Inflammatory macrophage treated with lipopolysaccharide for 4 hours (primary cell): ENCODE measurements around the gene ZBTB43.
"Not testable (repeated sequence)": the region's sequence is repeated elsewhere in the genome, so short reads cannot be mapped to it uniquely, and the experiment has no call there.

Experiments
- DNase-seq: peaks from one replicate; pipeline ENCODE4 v3.0.0-alpha.2; 2020

Gene ZBTB43

GRCh38 chr9:126804696-126805553 lies at the start of gene ZBTB43:
Gene ZBTB43 (plus strand): TSS chr9:126805040. CDS start chr9:126832510, 27,470 bp downstream.
- DNase-seq = peak; percentile 98

GRCh38 chr9:126755317-126755875 lies 49.4 kb upstream of the ZBTB43 start:
- DNase-seq = no peak

DNA sequence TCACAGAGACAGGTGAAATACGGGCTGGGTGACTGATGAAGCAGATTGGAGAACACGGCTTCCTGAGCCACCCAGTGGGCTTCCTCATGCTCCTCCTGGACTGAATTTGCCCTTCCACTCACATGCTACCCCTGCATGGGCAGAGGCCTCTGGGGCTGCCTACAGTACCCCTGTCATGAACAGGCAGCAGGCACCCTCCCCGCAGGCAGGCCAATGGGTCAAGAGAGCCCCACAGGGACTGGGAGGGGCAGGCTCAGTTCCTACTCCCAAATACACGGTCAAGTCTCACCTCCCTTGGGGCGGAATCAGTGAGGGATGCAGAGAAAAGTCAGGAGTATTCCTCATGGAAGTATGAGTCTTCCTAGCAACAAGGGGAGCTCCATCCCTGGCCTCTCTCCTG lies 48.6 kb upstream of the ZBTB43 start:
- no peak for DNase-seq

DNA sequence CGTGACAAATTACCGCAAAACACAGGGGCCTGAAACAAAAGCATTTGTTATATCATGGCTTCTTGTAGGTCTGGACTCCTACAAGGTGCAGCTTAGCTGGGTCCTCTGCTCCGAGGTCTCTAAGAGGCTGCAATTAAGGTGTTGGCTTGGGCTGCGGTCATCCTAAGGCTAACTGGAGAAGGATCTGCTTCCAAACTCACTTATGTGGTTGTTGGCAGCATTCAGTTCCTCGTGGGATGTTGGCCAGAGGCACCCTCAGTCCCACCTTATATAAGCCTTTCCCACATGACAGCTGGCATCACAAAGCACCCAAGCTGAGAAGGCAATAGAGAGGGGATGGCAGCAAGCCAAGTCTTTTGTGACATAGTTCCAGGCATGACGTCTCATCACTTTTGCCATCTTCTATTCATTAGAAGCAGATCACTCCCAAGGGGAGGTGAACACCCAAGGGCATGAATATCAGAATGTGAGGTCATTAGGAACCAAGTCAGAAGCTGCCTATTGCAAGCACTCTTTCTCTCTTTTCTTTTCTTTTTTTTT lies 47.9 kb upstream of the ZBTB43 start:
- DNase-seq = no peak

GRCh38 chr9:126758916-126759585 lies 45.8 kb upstream of the ZBTB43 start:
- no peak for DNase-seq

DNA sequence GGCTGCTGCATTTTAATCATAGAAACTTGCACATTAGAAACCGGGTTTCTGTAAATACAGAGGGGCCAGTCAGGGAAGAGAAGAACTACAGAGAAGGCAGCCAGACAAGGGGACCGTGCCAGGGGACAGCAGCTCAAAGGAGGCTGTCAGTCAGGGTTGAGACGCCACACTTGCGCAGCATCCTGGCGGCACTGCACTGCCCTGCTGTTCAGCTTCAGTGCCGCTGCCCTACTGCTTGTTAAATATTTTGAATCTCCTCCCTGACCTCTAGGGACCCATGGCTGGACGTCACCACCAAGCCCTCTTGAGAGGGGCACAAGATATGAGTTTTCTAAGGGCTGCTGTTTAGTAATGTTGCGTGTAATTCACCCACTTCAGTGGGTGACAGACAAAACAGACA lies 43.6 kb upstream of the ZBTB43 start:
- DNase-seq = no peak

DNA sequence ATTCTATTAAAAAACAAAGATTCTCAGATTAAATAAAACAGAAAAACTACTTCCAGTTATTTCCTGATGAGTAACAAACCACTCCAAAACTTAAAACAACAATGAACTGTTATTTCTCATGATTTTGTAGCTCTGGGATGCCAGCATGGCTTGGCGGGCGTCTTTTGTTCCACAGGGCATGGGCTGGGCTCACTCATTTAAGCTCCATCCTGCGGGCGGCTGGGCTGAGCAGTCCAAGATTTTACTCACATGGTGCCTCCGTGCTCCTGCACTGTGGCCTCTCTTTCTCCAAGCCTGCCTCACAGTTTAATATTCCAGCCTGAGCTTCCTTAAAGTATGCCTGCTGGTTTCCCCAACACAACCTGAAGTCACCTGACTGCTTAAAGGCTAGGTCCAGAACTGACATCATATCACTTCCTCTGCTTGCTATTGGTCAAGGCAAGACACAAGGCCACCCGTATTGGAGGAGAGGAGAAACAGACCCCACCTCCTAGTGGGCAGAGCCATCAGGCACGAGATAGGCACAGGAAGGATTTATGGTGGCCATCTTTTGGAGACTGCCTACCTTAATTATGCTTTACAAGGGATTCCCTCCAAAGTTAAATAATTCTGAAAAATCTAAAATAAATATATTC lies 41.6 kb upstream of the ZBTB43 start:
- no peak for DNase-seq

- peak; percentile 20 for DNase-seq
Observed at GRCh38 chr9:126773004-126773607, 31.7 kb upstream of the ZBTB43 start.

- no peak for DNase-seq
Observed at GRCh38 chr9:126775926-126776325, 28.9 kb upstream of the ZBTB43 start.

GRCh38 chr9:126777733-126778132 lies 27.1 kb upstream of the ZBTB43 start:
- DNase-seq = no peak

DNA sequence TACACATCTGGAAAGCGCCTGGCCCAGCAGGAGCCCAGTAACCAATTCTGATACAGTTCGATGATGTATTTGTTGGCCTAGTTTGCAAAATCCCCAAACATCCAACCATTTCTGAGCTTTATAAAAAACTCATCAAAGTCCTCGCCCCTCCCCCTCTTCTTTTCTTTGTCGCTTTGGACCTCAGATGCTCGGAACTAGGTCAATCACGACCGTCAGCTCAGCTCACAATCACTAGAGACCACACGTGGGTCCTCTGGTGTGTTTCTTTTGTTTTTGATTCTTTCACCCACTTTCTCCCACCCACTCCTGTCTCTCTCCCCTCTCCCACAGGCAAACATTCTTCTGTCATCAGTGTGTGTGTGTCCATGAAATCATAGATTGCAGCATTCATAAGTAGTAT lies 26.7 kb upstream of the ZBTB43 start:
- no peak for DNase-seq

- not testable (repeated sequence) for DNase-seq
Observed at GRCh38 chr9:126778696-126779095, 26.1 kb upstream of the ZBTB43 start.

DNA sequence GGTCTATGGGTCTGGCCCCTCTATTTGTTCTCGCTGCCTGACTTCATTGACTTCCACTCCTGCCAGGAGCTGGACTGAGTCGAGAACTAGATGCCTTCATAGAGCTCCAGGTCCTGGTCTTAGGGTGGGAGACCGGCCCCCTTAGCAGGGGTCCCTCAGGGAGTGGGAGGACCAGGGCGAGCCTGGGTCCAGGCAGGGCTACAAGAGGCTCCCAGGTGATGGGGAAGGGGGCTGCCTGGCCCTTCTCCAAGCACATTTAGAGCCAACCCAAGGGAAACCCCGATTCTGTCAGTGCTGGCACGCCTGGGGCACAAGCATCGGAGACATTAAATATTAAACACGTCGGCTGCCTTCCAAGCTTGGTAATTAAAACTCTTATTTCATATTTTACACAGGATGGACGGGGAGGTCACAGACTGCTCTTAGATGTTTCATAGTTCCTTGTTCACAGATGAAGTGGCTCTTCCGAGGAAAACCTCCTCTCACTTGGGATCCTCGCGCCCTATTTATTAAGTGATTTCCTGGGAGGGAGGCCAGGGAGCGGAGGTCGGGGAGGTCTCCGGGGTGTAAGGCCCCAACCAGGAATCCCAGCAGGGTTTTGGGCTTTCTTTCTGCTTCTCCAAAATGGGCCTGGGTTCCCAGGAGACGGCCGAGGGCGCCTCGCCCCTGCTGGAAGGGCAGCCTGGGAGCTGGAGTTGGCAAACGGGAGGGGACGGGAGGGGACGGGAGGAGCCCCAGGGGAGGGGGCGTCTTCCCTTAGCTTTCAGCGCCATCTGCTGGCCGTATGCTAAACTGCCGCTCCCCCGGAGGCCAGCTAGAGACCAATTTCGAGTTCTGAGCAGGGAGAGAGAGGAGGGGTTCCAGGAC lies 23.4 kb upstream of the ZBTB43 start:
- DNase-seq = peak; percentile 60

- DNase-seq = no peak
Observed at GRCh38 chr9:126782053-126782388, 22.8 kb upstream of the ZBTB43 start.

DNA sequence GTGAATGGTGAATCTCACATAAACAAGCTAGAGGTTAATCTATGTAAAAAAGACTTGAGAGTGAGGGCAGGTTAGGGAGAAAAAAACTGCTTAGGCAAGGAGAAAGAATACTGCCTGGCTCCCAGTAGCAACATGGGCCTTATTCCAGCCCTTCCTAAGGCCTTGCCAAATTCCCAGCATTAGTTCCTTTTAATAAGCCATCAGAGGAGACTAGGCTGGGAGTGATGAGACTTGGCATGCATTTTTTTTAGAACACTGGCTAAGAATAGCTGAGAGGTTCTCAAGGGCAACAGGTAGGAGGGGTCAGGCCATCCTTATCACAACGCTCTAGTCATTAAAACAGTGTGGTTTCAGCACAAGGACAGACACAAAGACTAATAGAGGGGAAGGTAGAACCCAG lies 20.9 kb upstream of the ZBTB43 start:
- DNase-seq = no peak

- no peak for DNase-seq
Observed at GRCh38 chr9:126784401-126784800, 20.4 kb upstream of the ZBTB43 start.

DNA sequence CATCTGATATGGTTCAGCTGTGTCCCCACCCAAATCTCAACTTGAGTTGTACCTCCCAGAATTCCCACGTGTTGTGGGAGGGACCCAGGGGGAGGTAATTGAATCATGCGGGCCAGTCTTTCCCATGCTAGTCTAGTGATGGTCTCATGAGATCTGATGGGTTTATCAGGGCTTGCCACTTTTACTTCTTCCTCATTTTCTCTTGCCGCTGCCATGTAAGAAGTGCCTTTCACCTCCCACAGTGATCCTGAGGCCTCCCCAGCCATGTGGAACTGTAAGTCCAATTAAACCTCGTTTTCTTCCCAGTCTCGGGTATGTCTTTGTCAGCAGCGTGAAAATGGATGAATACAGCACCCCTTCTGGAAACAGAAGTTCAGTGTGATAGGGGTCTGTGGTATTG lies 20.0 kb upstream of the ZBTB43 start:
- DNase-seq = not testable (repeated sequence)

DNA sequence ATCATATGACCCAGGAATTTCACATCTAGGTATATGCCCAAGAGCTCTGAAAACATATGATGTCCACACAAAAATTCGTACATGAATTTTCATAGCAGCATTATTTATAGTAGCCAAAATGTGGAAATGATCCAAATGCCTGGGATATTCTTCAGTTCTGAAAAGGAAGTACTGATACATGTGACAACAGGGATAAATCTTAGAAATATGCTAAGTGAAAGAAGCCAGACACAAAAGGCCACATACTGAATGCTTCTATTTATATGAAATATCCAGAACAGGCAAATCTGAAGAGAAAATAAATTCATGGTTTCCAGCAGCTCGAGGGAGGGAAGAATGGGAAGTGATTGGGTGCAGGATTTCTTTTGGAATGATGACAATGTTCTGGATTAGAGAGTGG lies 16.8 kb upstream of the ZBTB43 start:
- DNase-seq = no peak

DNA sequence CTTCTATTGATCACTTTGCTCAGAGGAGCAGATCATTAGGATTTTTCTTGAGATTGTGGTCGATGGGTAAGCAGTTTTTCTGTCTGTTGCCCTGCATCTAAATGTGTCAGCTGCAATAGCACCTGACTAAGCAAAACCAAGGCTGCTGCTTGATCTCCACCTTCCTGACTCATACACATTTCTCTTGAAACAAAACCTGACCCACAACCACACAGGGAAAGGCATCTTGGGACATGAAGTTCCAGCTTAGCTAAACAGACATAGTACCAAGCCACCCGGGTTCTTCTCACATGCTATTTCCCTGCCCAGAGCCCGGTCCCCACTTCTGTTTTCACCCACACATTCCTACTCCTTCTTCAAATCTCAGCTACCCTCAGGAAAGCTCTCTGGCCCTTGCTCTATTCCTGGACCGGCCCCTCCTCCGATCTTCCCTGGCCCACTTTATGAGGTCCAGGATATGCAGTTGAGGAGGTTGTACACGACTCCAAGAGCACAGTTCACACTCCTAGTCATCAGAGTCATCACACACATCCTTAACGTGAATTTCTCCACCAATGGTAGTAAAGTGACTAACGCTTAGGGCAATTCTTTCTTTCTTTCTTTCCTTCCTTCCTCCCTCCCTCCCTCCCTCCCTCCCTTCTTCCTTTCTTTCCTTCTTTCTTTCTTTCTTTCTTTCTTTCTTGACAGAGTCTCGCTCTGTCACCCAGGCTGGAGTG lies 16.0 kb upstream of the ZBTB43 start:
- DNase-seq = peak; percentile 28

- DNase-seq = no peak
Observed at GRCh38 chr9:126790561-126790960, 14.3 kb upstream of the ZBTB43 start.
